AG20443 (cell line): Measurements from ENCODE around the gene ZFAND2B.

ENCODE experiments used
- DNase-seq: peaks from one replicate; pipeline ENCODE4 v3.0.0; 2012; ENCODE audit warnings: low spot score, mixed read lengths

The ZFAND2B gene, protein sequence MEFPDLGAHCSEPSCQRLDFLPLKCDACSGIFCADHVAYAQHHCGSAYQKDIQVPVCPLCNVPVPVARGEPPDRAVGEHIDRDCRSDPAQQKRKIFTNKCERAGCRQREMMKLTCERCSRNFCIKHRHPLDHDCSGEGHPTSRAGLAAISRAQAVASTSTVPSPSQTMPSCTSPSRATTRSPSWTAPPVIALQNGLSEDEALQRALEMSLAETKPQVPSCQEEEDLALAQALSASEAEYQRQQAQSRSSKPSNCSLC

DNA sequence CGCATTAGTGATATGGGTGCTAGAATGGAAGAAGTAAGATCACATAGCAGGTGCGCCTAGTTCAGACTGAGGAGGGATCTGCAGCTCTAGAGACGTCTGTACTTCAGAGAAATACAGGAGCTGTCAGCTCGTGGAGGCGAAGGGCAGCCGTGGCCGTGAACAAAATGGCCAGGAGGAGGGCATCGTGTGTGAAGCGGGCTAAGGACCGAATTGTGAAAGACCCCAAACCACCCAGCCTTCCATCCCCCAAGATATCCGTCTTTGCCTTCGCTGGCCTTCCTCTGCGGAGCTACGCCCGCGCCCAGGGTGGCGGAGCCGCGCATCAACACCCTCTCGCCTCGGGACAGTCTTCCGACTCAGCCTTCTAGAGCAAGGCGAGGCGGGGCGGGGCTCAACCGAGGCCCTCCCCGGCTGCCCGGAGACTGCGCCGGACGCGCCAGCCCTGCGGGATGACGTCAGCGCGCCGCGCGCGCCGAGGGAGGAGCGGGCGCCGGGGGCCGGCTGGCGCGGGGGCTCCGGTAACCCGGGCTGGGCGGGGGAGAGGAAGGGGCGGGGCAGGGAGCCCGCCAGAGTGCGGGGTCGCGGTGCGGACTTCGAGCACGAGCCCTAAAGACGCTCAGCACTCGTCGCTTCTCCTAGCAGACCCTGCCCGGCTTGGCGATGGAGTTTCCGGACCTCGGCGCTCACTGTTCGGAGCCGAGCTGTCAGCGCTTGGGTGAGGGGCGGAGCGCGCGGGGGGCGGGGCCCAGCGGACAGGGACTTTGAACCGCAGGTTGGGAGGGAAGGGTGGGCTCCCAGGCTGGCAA is at the start of gene ZFAND2B:
TSS of gene ZFAND2B (plus strand) at position 455 of the 806 bp plus-strand sequence. CDS start at position 661, 206 bp downstream.
- peak; percentile 99 for DNase-seq

DNA sequence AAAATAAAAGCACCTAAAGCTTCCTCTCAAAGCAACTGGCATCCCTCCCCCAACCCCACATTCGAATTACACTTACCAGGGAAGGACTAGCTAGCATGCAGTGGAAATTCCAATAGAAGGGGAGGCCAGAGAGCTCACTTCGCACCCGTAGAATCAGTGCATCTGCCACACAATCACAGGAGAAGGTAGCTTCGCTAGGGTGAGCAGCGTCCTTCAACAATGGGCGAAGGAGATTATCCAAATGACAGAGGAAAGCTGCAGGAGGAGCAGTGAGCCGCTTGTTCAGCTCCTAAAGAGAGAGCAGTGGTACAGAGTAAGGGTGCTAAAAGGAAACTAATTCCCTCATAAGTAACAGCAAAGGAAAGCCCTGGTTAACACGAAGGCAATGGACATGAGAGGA is 49.2 kb upstream of the ZFAND2B start:
- no peak for DNase-seq

DNA sequence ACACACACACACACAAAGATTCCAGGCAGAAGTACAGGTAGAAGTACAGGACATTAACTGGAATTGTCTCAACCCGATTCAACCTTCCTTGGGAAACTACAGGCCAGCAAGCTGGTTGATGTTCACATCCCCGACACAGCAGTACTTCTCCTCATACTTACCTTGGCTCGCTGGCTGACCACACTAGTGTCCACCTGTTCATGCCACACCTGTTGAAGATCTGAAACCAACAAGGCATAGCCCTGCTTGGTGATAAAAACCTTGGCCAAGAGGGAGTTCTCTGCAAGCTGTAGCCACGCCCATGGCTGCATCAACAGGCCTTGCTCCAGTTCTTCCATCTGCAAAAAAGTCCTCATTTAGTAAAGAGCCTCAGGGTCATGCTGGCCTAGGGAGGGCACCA is 48.6 kb upstream of the ZFAND2B start:
- no peak for DNase-seq

DNA sequence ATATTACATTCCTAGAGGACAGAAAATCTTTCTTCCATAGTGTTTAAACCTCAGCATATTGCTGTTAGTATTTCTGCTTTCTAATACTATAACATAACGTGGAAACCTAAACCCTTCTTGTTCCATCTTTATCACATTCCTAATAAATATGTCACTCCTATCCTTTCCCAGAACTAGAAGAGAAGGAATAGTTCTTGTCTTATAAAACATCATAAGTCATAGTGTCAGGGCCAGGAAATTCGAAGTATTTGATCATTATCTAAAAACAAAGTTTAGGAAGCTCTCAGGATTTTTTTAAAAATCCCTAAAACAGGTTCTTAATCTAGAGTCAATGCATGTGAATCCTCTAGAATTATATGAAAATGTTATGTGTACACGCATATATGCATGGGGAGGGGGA is 48.0 kb upstream of the ZFAND2B start:
- no peak for DNase-seq

DNA sequence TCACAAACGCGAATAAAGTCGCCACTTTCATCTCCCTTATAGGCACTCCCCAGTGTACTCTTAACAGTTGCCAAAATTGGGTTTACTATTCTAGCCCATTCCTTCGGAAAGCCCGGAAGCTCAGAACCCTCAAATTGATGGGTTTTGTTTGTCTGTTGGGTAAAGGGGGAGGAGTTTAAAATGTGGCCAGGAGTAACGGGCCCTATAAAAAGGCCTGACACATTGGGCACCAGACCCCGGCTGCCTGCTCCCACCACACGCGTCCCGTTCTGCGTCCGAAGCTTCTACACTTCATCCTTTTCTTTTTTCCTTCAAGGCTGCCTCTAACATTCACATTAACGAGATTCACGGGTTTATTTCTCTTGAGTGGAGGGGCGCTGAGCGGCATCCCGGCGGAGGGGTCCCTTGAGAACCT is 46.8 kb upstream of the ZFAND2B start:
- no peak for DNase-seq

DNA sequence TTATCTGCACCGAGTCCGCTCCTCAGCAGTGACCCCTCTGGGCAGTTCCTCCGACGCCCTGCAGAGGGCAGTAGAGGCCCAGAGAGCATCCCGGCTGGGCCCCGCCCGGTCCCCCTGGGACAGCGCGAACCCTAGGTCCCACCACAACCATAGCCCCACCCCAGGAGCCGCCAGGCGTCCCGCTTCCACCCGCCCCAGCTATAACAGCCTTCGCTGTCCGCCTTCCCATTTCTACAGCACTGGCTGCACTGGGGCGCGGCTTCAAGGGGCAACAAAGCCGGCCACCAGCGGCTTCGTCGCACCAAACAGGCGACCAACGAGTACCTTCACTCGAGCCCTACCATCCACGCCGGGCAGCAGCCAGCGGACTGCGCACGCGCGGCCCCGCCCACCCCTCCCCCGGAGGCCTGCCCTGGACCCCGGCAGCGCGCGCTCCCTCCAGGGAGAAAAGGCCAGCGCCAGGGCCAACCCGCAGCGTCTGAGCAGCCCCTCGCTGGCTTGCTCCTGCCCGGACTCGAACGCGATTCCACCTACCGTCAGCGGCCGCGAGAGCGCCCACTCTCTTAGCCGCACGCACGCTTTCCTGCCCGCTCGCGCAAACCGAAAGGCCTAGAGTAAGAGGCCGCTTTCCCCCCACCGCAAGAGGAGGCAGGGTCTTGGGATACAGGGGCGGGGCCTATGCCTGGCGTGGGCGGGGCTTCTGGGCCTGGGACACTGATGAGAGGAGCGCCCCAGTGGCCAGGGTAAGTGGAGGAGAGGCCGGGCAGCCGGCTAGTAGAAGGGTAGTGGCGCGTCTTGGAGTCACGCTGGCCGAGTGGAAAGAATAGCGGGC is 46.2 kb upstream of the ZFAND2B start, which contains the start of gene NHEJ1:
TSS of gene NHEJ1 (minus strand) at position 630 of the 832 bp plus-strand sequence. CDS start 2,453 bp downstream, outside the sequence.
- peak; percentile 96 for DNase-seq

DNA sequence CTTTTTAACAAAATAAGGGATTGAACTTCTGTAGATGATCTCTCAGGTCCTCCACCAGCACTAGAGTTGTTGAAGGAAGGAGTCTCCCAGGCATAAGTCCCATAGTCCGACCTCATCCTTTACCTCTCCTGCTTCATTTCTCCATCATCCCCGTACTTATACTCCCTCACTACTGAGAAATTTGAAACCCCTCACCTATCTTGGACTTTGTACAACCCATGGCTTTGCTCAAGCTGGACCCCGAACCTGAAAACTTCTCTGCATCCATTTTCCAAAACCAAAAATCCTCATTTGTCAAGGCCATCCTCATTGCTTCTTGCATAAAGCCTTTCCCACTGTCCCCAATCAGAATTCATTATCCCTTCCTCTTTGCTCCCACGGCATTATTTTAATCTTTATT is 45.5 kb upstream of the ZFAND2B start:
- DNase-seq, result no peak

DNA sequence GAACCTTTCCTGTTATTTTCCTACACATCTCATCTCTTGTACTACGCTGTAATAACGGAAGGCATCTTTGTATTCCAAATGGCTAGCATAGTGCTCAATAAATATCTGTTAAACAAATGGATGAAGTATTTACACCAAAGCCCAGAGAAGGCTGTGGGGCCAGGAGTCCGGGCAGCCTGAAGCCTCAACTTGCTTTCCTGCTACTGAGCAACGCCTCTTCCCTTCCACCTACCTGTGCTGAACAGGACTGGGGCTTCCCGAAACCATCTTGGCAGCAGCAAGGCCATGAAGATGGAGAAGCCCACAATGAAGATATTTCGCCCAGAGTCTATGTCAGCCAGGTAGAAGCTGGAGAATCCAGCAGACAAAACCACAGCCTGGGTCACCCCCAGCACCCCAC is 43.4 kb upstream of the ZFAND2B start:
- DNase-seq, result no peak

DNA sequence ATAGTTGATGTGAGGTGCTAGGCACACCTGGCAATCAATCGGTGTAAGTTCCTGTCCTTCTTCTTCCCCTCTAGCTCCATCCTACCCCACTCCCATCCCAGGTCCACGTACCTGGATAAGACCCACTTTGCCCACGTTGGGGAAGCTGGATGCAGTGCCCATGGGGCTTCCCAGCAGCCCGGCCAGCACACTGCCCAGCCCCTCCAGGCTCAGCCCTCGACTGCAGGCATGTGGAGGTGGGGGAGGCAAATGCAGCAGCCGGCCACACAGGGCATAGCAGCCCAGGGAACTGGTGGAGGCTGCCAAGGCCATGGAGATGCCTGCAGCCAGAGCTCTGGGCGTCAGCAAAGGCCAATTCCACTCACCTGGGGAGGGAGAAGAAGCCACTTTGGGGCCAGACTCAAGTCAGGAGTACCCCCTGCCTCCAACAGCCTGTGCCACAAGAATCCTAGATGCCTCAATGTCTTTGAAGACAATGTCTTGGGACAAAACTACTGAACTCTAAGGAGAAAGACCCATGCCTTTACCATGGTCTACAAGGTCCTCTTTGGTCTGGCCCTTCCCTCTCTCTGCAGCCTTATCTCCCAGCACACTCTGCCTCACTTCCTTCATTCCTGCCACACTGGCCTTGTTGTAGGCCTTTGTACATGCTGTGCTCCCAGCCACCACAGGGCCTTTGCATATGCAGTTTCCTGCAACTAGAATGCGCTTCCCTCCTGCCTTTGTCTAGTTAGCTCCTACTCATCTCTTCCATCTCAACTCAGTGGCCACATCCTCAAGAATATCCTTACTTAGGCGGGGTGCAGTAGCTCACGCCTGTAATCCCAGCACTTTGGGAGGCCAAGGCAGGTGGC is 41.3 kb upstream of the ZFAND2B start:
- no peak for DNase-seq

DNA sequence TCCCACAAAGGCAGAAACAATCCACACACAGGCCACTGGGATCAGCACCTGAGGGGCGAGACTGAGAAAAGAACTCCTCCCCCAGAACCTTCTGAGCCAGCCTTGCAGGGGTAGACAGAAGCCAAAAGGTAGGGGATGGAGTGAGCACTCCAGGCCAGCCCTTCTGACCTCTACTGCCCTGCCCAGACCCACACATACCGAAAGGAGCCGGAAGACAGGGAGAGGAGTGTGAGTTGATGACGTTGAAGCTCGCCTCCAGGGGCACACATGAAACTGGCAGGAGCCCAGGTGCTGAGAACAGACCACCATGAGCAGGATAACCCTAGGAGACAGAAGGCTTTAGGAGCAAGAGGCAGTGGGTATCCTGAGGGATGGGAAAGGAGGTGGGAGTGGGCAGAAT is 38.6 kb upstream of the ZFAND2B start:
- no peak for DNase-seq

DNA sequence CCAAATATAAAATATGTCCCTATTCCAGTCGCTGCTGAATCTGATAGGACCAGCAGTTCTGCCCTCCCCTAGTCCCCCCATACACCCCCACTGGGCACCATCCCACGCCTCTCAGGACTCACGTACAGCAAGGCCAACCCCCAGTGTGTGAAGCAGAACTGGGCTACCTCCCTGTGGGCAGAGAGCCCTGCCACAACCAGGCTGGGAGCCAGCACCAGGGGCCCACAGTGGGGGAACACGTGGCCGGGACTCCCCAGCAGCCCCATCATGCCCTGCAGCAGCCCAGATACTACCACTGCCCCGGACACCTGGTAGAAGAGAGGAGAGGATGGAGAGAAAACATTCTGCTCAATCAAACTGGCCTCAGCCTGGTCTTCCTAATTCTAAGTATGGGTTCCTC is 38.1 kb upstream of the ZFAND2B start:
- DNase-seq, result no peak

DNA sequence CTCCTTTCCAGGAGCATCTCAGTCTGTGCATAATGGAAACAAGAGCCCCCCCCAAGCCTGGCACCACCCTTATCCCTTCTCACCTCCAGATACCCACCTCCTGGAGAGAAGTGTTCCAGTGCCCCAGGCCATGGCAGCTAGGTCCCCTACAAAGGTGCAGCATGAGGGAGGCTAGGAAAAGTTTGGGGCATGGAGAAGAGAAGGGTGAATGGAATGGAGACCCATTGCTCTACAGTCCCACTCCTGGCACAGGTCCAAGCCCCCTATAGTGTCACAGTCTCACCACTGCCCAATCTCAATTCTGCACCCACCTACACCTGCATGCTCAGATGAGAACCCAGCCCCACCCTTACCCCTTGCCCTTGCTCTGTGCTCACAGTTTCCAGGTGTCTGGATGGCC is 37.6 kb upstream of the ZFAND2B start:
- DNase-seq, result no peak

DNA sequence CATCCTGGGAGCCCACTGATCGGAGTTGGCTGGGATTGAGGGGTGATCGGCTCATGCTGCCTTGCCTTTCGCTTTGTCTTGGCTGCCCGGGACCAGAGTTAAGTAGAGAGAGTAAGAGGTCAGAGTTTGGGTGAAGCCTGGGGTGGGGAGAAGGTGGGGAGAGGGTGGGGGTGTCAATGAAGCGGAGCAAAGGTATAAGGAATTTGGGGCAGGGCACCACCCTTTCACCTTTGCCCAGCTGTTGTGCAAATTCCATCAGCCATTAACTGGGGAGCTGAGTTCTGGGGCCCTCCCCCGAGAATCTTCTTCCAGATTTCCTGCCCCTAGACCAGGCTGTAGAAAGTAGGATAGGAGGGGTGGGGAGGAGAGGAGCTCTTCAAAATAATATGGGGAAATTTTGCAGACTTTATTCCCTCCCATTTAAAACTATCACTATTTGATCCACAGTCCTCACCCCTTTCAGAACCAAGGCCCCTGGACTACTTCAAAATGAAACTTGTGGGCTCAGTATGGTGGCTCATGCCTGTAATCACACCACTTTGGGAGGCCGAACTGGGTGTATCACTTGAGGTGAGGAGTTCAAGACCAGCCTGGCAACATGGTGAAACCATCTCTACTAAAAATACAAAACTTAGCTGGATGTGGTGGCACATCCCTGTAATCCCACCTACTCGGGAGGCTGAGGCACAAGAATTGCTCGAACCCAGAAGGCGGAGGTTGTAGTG is 36.5 kb upstream of the ZFAND2B start, which contains the start of gene SLC23A3:
TSS of gene SLC23A3 (minus strand) at position 100 of the 725 bp plus-strand sequence. CDS start at position 55, 45 bp downstream.
- DNase-seq, result no peak

DNA sequence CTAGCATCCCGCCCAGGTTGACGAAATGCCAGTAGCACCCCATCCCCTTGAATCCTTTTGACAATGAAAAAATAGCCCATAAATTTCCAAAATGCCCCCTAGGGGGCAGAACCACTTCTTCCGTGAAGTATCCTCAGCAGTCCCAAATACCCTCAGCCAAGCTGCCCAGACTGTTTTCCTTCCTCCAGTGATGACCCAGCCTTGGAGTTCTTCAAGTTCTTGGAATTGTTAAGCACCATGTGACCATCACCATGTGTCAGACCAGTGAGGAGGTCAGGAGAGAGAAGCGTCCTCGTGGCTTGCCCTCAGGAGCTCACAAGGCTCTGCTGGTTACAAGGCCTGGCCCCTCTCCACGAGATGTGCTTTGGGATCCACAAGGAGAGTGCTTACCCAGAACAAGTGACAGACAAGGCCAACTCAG is 35.3 kb upstream of the ZFAND2B start:
- DNase-seq, result peak; percentile 86

DNA sequence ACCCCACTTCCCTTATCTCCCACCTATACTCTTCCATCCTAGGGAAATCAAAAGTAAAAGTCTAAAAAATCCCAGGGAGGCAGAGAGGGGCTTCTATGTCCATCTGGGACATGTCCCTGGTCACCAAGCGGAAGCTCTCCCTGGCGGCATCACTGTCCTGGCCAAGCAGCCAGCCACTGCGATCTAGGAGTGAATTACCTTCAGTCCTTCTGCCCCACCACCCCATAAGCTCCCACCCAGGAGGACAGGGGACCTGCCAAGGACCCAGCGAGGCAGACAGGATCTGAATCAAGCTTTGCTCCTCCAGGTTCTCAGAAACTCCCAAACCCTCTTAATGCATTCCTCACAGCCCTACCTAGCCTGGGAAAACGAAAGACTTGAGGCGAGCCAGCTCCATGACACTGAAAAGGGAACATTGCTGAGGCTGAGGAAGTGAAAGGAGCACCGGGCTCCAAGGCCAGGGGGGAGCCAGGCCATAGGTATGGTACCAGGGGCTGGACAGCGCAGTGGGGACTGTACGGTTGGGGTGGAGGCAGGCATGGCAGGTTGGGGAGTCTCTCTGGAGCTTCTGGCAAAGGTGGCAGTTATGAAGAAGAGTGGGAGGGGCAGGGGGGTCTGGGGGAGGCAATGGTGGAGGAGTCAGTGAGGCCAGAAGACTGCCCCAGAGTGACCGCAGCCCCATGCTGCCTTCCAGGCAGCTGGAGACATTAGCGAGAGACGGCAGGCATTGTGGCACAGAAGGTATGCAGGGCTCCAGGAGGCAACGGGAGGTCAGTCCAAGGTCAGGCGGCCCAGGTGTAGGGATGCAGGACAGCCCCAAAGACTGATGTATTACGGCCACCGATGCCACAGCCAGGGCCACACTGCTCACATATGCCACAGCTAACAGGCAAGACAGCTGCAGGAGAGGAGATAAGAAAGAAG is 34.1 kb upstream of the ZFAND2B start:
- no peak for DNase-seq

DNA sequence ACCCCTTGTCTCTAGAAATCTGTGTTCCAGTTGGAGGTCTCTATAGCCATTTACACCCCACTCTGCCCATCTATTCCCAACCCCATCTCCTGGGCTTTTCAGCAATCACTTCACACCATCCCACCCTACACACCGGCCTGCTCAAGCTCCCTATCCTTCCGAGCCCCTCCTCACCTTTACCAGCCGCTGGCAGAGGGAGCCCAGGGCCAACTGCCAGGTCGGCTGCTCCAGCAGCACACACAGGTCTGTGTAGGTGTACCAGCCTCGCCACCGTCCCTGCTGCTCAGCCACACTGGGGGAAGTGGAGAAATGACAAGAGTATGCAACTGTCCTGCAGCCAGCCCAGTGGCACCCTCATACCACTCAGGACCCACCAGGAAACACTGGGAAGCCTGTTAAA is 33.4 kb upstream of the ZFAND2B start:
- no peak for DNase-seq

DNA sequence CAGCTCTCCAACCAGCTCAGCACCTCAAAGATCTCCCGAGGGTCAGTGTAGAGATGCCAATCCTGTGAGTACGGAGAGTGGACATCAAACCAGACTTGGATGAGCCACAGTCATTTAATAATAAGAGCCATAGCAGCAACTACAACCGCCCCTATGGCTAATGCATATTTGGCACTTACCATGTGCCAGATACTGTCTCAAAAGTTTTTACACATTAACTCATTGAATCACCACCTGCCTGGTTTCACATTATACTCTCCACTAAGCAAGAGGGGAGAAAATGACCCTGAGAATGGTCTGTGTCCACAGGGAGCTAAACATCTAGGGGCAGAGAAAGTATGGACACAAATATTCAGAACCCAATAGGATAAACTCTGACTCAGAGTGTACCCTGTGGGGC is 32.4 kb upstream of the ZFAND2B start:
- DNase-seq, result no peak

DNA sequence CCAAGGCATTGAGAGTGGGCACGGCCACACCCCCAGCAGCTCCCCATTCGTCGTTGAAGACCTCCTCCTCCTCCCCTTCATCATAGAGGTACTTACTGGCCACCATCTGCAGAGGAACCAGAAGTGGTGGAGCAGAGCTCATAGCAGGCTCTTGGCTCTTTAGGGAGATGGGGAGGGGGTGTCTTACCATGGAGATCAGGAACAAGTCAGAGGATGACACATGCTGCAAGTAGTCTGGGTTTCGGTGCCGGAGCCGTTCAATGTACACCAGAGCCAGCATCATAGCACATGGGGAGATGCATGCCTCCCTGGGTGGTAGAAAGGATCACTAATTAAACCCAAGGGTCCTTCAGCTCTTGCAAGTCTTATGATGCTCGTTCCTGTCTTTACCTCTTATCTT is 31.8 kb upstream of the ZFAND2B start:
- DNase-seq, result no peak

DNA sequence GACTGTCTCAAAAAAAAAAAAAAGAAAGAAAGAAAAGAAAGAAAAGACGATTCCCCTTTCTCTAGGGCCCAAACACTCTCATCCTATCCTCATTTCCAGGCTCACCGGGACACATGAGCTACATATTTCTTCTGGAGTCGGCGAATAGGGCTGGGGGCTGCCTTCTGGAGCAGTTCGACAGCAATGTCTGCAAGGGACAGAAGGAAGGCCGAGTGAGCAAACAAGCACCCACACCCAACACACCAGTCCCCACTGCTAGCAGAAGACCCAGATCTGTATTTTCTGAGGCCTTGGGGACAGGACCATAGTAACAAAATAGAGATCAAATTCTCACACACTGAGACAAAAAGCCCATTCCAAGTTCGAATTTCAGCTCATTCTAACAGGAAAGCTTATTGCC is 31.1 kb upstream of the ZFAND2B start:
- no peak for DNase-seq
